Mucosa of descending colon (tissue), 3 donors: ENCODE data around the gene IQSEC3. TPM values are rescaled to one million over a fixed set of nuclear protein-coding genes. Genes with fewer than 3 reads are reported as not detected.
"Not testable (repeated sequence)": the region's sequence is repeated elsewhere in the genome, so short reads cannot be mapped to it uniquely, and the experiment has no call there.

Source experiments
- ATAC-seq: fragments of 200-7000 bp; cut with Tn5 transposase; one replicate; pipeline ENCODE4 v1.9.1; 2020; ENCODE audit warnings: mild to moderate bottlenecking, moderate library complexity
- DNase-seq, 3 donors: peaks; one replicate each; pipeline ENCODE4 v3.0.0-alpha.2; 2020
- H3K36me3 ChIP-seq: fragments of 200-600 bp; one replicate; pipeline ENCODE4 v1.8.0; 2021; ENCODE audit warnings: low read depth, mild to moderate bottlenecking
- H3K4me1 ChIP-seq: fragments of 200-600 bp; one replicate; pipeline ENCODE4 v1.8.0; 2021; ENCODE audit warnings: low read depth, mild to moderate bottlenecking
- H3K4me3 ChIP-seq: fragments of 200-600 bp; one replicate; pipeline ENCODE4 v1.8.0; 2021; ENCODE audit warnings: mild to moderate bottlenecking
- H3K9me3 ChIP-seq: fragments of 200-600 bp; one replicate; pipeline ENCODE4 v1.8.0; 2021; ENCODE audit warnings: mild to moderate bottlenecking
- intact Hi-C, 2 donors: fragments of 100-400 bp; cut with DNase I in 1 of 2; cut with micrococcal nuclease in 1 of 2; formaldehyde crosslinking; loops; one replicate each; pipeline versions ENCODE4 v1.11.0 to v1.11.1; 2022; cut with DNase I, micrococcal nuclease
- long read RNA-seq, 2 donors: library from polyadenylated mRNA; unstranded; transcript quantifications; one replicate each; pipeline ENCODE4 v2.0.0, GENCODE V29; 2019 to 2021
- total RNA-seq, 3 donors: library from RNA; stranded (reverse); fragmentation: NEBNext Ultra II Directional in 2 of 3; extraction: Animal tissue kit (Norgen Biotek cat#: 25700) in 2 of 3; gene quantifications; one replicate each; pipeline versions ENCODE4 v1.2.1 to v1.2.4, GENCODE V29; 2021 to 2023
- TF ChIP-seq, protein P1 (sequence below): fragments of 200-600 bp; IDR thresholded peaks from one replicate; pipeline ENCODE4 v1.8.0; 2022; ENCODE audit warnings: antibody characterized with exemption, mild to moderate bottlenecking
- donor health status: DM: no; HTN: no; CAD: no; lungs with moderate emphysema.
- donor health status: DM: no; HTN: no; CAD: no.
- donor health status: DM: no; HTN: yes; CAD: no.

The IQSEC3 gene
- 1 to 10 TPM in 2 of 3 donors, under 1 TPM in 1; 0.23 to 2.3 (median 1.1) TPM for total RNA-seq
- long read RNA-seq, donor 1, partial matches to known transcripts: 0 of 2 reads
- long read RNA-seq, donor 1, other reads (novel, unspliced or antisense): 2 of 2 reads
- long read RNA-seq, donor 2: 0 reads

DNA sequence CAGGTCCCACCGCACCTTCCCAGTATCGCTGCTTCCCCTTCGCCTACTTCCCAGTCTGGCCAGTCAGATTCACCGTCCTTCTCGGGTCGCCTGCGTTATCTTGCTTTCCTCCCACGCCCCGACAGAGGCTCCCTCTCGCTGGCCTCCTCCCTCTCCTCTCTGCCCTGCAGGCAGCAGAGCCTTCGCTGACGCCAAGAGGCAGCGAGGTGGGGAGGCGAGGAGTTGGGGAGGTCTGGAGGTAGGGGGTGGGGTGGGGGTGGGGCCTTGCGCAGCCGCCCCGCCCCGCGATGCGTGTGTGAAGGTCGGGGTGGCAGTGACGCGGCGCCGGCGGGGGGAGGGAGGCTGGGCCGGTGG, at the start of gene IQSEC3:
Gene IQSEC3, plus strand, starts transcription at position 340 of the 354 bp plus-strand sequence. CDS start 116 bp downstream, outside the sequence.
- DNase-seq, H3K4me1 ChIP-seq, H3K4me3 ChIP-seq, H3K36me3 ChIP-seq, ATAC-seq, intact Hi-C loops, H3K9me3 ChIP-seq: not testable (repeated sequence)

DNA sequence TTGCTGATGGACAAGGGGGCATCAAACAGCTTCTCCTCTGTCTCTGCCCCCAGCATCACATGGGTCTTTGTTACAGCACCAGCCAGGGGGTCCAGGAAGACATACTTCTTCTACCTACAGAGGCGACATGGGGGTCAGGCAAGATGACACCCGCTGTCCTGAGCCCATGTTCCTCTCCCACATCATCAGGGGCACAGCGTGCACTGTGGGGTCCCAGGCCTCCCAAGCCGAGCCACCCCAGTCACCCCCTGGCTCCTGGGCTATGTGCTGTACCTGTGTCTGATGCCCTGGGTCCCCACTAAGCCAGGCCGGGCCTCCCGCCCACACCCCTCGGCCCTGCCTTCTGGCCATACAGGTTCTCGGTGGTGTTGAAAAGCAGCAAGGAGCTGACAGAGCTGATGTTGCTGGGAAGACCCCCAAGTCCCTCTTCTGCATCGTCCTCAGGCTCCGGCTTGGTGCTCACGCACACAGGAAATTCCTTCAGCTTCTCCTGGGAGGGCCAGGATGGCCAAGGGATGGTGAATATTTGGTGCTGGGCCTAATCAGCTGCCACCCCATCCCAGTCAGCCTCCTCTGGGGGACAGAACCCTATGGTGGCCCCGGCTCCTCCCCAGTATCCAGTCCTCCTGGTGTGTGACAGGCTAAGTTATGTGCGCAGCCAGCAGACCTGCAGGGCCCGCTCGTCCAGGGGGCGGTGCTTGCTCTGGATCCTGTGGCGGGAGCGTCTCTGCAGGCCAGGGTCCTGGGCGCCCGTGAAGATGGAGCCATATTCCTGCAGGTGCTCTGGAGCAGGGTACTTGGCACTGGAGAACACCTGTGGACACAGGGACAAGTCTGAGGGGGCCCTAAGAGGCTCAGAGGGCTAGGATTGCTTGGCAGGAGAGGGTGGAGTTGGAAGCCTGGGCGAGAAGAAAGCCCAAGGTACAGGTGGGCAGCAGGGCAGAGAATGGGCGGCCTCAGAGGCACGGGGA, 48.9 kb upstream of the IQSEC3 start:
- ATAC-seq, DNase-seq, H3K4me3 ChIP-seq, intact Hi-C loops, H3K36me3 ChIP-seq, H3K9me3 ChIP-seq, H3K4me1 ChIP-seq: not testable (repeated sequence)

DNA sequence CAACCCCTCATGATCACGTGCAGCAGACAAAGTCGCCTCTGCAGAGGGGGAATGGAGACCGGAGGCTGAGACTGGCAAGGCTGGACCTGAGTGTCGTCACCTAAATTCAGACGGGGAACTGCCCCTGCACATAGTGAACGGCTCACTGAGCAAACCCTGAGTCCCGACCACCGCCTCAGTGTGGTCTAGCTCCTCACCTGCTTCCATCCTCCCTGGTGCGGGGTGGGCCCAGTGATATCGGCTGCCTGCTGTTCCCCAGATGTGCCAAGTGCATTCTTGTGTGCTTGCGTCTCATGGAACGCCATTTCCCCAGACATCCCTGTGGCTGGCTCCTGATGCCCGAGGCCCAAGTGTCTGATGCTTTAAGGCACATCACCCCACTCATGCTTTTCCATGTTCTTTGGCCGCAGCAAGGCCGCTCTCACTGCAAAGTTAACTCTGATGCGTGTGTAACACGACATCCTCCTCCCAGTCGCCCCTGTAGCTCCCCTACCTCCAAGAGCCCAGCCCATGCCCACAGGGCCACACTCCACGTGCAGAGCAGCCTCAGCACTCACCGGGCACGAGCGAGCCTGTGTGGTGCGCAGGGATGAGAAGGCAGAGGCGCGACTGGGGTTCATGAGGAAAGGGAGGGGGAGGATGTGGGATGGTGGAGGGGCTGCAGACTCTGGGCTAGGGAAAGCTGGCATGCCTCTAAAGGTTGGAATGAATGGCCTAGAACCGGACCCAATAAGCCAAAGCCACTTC, 47.6 kb upstream of the IQSEC3 start:
- ATAC-seq, H3K4me1 ChIP-seq, H3K4me3 ChIP-seq, intact Hi-C loops, H3K36me3 ChIP-seq, H3K9me3 ChIP-seq, DNase-seq: not testable (repeated sequence)

DNA sequence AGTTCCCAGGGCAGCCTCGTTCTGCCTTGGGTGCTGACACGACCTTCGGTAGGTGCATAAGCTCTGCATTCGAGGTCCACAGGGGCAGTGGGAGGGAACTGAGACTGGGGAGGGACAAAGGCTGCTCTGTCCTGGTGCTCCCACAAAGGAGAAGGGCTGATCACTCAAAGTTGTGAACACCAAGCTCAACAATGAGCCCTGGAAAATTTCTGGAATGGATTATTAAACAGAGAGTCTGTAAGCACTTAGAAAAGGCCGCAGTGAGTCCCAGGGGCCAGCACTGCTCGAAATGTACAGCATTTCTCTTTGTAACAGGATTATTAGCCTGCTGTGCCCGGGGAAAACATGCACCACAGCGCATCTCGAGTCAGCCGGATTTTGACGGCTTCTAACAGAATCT, 46.7 kb upstream of the IQSEC3 start:
- H3K4me1 ChIP-seq, H3K9me3 ChIP-seq, H3K4me3 ChIP-seq, ATAC-seq, intact Hi-C loops, H3K36me3 ChIP-seq, DNase-seq: not testable (repeated sequence)

DNA sequence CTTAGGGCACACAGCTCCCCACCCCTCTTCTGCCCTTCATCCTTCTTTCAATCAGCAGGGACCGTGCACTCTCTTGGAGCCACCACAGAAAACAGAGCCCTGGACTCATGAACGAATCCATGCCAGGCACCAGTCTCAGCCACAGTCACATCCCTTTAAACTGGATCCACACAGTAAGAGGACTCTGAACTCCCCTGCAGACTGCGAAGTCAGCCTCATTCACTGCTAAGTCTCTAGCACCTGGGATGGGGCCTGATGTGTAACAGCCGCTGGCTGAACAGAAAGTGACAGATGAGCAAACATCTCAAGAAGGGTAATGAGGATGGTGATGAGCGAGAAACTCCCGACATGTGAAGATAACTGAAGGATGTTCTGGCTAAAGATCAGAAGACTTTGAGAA, 45.8 kb upstream of the IQSEC3 start:
- no peak for DNase-seq
- no peaks in the 10 kb centered on the region for H3K9me3 ChIP-seq
- no peak overlapping the region for H3K4me3 ChIP-seq
- TF ChIP-seq, protein P1, sequence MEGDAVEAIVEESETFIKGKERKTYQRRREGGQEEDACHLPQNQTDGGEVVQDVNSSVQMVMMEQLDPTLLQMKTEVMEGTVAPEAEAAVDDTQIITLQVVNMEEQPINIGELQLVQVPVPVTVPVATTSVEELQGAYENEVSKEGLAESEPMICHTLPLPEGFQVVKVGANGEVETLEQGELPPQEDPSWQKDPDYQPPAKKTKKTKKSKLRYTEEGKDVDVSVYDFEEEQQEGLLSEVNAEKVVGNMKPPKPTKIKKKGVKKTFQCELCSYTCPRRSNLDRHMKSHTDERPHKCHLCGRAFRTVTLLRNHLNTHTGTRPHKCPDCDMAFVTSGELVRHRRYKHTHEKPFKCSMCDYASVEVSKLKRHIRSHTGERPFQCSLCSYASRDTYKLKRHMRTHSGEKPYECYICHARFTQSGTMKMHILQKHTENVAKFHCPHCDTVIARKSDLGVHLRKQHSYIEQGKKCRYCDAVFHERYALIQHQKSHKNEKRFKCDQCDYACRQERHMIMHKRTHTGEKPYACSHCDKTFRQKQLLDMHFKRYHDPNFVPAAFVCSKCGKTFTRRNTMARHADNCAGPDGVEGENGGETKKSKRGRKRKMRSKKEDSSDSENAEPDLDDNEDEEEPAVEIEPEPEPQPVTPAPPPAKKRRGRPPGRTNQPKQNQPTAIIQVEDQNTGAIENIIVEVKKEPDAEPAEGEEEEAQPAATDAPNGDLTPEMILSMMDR: no peak
- no peaks in the 10 kb centered on the region for H3K36me3 ChIP-seq
- no peaks in the 10 kb centered on the region for H3K4me1 ChIP-seq
- ATAC-seq: no peak
- intact Hi-C loops: no loop called here

DNA sequence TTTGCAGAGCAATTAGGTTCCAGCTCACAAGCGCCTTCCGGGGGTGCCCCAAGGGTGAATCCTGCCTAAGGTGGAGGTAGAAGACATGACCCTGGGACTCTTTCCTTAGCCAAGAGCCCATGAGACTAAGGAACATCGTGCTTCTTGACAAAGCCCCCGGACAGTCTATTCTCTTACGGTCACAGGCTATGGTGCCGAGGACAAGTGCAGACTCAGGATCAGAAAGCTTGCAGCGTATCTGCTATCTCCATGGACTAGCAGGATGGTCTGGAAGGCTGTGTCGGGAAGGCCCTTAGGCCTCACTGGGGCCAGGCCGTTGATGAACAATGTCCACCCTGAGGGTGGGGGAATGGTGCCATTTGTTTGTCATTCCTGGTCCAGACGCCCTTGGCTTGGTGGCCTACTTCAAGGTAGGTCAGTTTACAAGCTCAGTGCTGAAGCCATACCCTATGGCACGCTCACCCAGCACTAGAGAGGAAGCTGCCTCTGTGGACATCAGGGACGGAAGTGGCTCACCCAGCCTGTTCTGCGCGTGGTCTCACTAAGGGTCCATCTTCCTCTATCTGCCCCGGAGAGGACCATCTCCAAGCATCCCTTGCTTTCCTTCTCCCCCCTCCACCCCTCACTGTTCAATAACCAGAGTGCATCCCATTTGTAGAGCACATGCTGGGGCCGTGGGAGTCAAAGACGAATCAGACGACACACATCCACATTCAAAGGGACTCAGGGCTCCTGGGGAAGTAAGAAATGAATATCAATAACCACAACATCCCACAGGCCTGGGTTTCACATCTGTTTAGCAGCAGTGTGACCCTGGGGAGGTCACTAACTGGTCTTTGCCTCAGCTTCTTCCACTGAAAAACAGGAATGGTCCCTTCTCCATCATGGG, 45.0 kb upstream of the IQSEC3 start:
- H3K9me3 ChIP-seq: no peaks in the 10 kb centered on the region
- intact Hi-C loops: no loop called here
- no peaks in the 10 kb centered on the region for H3K36me3 ChIP-seq
- peak; percentile 19 for ATAC-seq
- TF ChIP-seq, protein P1: no peak
- no peak overlapping the region for H3K4me3 ChIP-seq
- no peaks in the 10 kb centered on the region for H3K4me1 ChIP-seq
- DNase-seq: no peak

DNA sequence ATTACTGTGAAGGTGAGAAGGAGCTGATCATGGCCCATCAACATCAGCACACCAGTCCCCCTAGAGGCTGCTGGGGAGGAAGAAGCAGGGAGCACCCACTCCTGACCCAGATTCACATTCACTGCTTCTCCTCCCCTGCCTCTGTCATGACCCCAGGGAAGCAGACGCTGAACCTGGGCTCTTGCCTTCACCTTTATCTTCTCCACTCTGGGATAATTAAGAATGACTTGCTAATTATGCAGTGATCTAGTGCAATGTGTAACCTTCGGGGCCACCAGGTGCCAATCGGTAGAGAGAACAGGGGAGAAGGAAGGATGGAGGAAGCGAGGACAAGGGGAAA, 44.4 kb upstream of the IQSEC3 start:
- TF ChIP-seq, protein P1: no peak
- intact Hi-C loops: no loop called here

More for the DNA sequence above, 44.4 kb upstream of the IQSEC3 start:
- no peak overlapping the region for H3K4me3 ChIP-seq
- no peak for ATAC-seq
- no peaks in the 10 kb centered on the region for H3K36me3 ChIP-seq
- DNase-seq: no peak
- H3K9me3 ChIP-seq: no peaks in the 10 kb centered on the region
- no peaks in the 10 kb centered on the region for H3K4me1 ChIP-seq
